Liver (tissue), 9 donors: ENCODE data around the gene NOL4L. TPM values are rescaled to one million over a fixed set of nuclear protein-coding genes. Genes with fewer than 3 reads are reported as not detected.

Experiments
- DNase-seq: peaks from one replicate; pipeline ENCODE4 v3.0.0-alpha.2; 2017; ENCODE audit warnings: low spot score
- H3K27ac ChIP-seq, 2 donors: one replicate each; pipeline ENCODE4 v1.7.0; 2013; ENCODE audit warnings: inconsistent platforms in 2 of 2, low read length in 2 of 2, control low read depth in 1 of 2, low read depth in 1 of 2, mild to moderate bottlenecking in 1 of 2
- H3K27me3 ChIP-seq, 4 donors: one replicate each; pipeline versions ENCODE4 v1.6.1 to v1.7.0; 2013; ENCODE audit warnings: low read length in 3 of 4, inconsistent platforms in 1 of 4, mild to moderate bottlenecking in 1 of 4, moderate library complexity in 1 of 4; ENCODE audit not compliant: control insufficient read depth in 4 of 4, insufficient read depth in 4 of 4
- H3K36me3 ChIP-seq, 4 donors: one replicate each; pipeline versions ENCODE4 v1.6.1 to v1.7.0; 2013; ENCODE audit warnings: low read length in 3 of 4, mild to moderate bottlenecking in 3 of 4, low read depth in 1 of 4, moderate library complexity in 1 of 4; ENCODE audit not compliant: control insufficient read depth in 4 of 4, insufficient read depth in 3 of 4
- H3K4me1 ChIP-seq, 4 donors: one replicate each; pipeline versions ENCODE4 v1.6.1 to v1.7.0; 2013; ENCODE audit warnings: low read length in 3 of 4, mild to moderate bottlenecking in 3 of 4, moderate library complexity in 1 of 4; ENCODE audit not compliant: control insufficient read depth in 4 of 4, insufficient read depth in 4 of 4
- H3K4me3 ChIP-seq, 3 donors: one replicate each; pipeline versions ENCODE4 v1.6.1 to v1.7.0; 2013; ENCODE audit warnings: low read length in 3 of 3, control low read depth in 1 of 3, low read depth in 1 of 3, mild to moderate bottlenecking in 1 of 3
- H3K9ac ChIP-seq, 2 donors: one replicate each; pipeline ENCODE4 v1.7.0; 2013; ENCODE audit warnings: low read length in 2 of 2, mild to moderate bottlenecking in 2 of 2, moderate library complexity in 2 of 2, control low read depth in 1 of 2, low read depth in 1 of 2
- H3K9me3 ChIP-seq, 4 donors: one replicate each; pipeline versions ENCODE4 v1.6.1 to v1.7.0; 2013; ENCODE audit warnings: low read length in 3 of 4; ENCODE audit not compliant: control insufficient read depth in 4 of 4
- EGR1 ChIP-seq, 2 donors: IDR thresholded peaks; 2 replicates each; pipeline ENCODE4 v1.6.1; 2016 to 2018; ENCODE audit warnings: antibody characterized with exemption in 2 of 2, low read depth in 2 of 2
- FOXA1 ChIP-seq: IDR thresholded peaks from 2 replicates; pipeline ENCODE4 v1.6.1; 2016; ENCODE audit warnings: antibody characterized with exemption
- FOXA2 ChIP-seq: IDR thresholded peaks from 2 replicates; pipeline ENCODE4 v1.6.1; 2016; ENCODE audit warnings: antibody characterized with exemption
- GABPA ChIP-seq, 2 donors: IDR thresholded peaks in 1 of 2; conservative IDR thresholded peaks in 1 of 2; 2 replicates each; pipeline ENCODE4 v1.6.1; 2016; ENCODE audit warnings: antibody characterized with exemption in 2 of 2, mild to moderate bottlenecking in 1 of 2, moderate library complexity in 1 of 2
- HNF4A ChIP-seq, 2 donors: conservative IDR thresholded peaks; 2 replicates each; pipeline ENCODE4 v1.6.1; 2016; ENCODE audit warnings: antibody characterized with exemption in 2 of 2, mild to moderate bottlenecking in 2 of 2
- HNF4G ChIP-seq: IDR thresholded peaks from 2 replicates; pipeline ENCODE4 v1.6.1; 2016; ENCODE audit warnings: antibody characterized with exemption
- JUND ChIP-seq, 2 donors: IDR thresholded peaks; 2 replicates each; pipeline ENCODE4 v1.6.1; 2016; ENCODE audit warnings: antibody characterized with exemption in 2 of 2
- NR2F2 ChIP-seq: IDR thresholded peaks from 2 replicates; pipeline ENCODE4 v1.6.1; 2016; ENCODE audit warnings: antibody characterized with exemption
- RAD21 ChIP-seq, 2 donors: IDR thresholded peaks; 2 replicates each; pipeline ENCODE4 v1.6.1; 2016; ENCODE audit warnings: antibody characterized with exemption in 2 of 2, mild to moderate bottlenecking in 2 of 2
- REST ChIP-seq: IDR thresholded peaks from 2 replicates; pipeline ENCODE4 v1.6.1; 2016; ENCODE audit warnings: antibody characterized with exemption, mild to moderate bottlenecking
- RXRA ChIP-seq, 2 donors: IDR thresholded peaks; 2 replicates each; pipeline ENCODE4 v1.6.1; 2017 to 2018; ENCODE audit warnings: antibody characterized with exemption in 2 of 2, mild to moderate bottlenecking in 1 of 2
- SP1 ChIP-seq: IDR thresholded peaks from 2 replicates; pipeline ENCODE4 v1.6.1; 2018; ENCODE audit warnings: antibody characterized with exemption, mild to moderate bottlenecking
- TAF1 ChIP-seq: conservative IDR thresholded peaks from 2 replicates; pipeline ENCODE4 v1.6.1; 2016; ENCODE audit warnings: antibody characterized with exemption, mild to moderate bottlenecking
- YY1 ChIP-seq: IDR thresholded peaks from 2 replicates; pipeline ENCODE4 v1.6.1; 2016; ENCODE audit warnings: antibody characterized with exemption, mild to moderate bottlenecking
- WGBS: extraction: QIAGEN DNeasy Blood & Tissue Kit; methylation state at CpG from one replicate; pipeline ENCODE4 v1.1.7; 2013; 5-methylcytosine and 5-hydroxymethylcytosine counted together
- polyA plus RNA-seq, 2 donors: library from polyadenylated mRNA; stranded (reverse) in 1 of 2; unstranded in 1 of 2; fragments of 200-250 nt in 1 of 2; fragments of >200 nt in 1 of 2; fragmentation: Nextera tagmentation in 1 of 2; extraction: Ambion mirVana in 1 of 2; gene quantifications; one replicate each; pipeline versions ENCODE4 v1.2.1 to v1.2.3, GENCODE V29; 2013 to 2015
- total RNA-seq, 2 donors: library from RNA; depleted of rRNA; stranded (reverse); fragments of >200 nt; gene quantifications; one replicate each; pipeline ENCODE4 v1.2.3, GENCODE V29; 2014
- TF ChIP-seq, protein P1 (sequence below): IDR thresholded peaks from 2 replicates; pipeline ENCODE4 v1.6.1; 2016; ENCODE audit warnings: antibody characterized with exemption
- TF ChIP-seq, protein P2 (sequence below): IDR thresholded peaks from 2 replicates; pipeline ENCODE4 v1.6.1; 2016; ENCODE audit warnings: antibody characterized with exemption
- TF ChIP-seq, protein P3 (sequence below): IDR thresholded peaks from 2 replicates; pipeline ENCODE4 v1.6.1; 2016; ENCODE audit warnings: antibody characterized with exemption
- TF ChIP-seq, protein P4 (sequence below): fragments of 150-350 bp; IDR thresholded peaks from 2 replicates; pipeline ENCODE4 v1.5.1; 2017; ENCODE audit warnings: improper control_type of control experiment, low read depth, low read length; ENCODE audit not compliant: missing input control
- donor health status: healthy.
- donor health status: healthy.
- donor health status: healthy.
- donor health status: healthy.
- donor health status: healthy.

The NOL4L gene
- total and polyA plus RNA-seq, 4 donors: 2.2 to 6.8 (median 4.3) TPM

DNA sequence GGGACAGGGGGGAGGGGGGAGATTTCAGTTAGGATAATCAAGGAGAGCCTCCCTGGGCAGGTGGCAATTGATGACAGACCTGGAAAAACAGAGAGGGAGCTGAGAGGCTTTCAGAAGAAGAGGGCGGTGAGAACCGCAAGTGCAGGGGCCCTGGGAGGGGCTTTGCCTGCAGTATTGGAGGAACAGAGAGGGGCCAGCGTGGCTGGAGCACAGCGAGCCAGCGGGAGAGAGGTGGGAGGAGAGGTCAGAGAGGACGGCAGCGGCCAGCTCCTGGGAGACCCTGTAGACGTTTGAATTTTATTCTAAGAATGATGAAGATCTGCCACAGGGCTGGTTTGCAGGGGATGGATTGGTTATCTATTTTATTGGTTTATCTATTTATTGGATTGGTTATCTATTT lies 34.5 kb upstream of the NOL4L start:
- H3K9me3 ChIP-seq: no peaks in the 10 kb centered on the region

More for the DNA sequence above, 34.5 kb upstream of the NOL4L start:
- TF ChIP-seq, protein P1, sequence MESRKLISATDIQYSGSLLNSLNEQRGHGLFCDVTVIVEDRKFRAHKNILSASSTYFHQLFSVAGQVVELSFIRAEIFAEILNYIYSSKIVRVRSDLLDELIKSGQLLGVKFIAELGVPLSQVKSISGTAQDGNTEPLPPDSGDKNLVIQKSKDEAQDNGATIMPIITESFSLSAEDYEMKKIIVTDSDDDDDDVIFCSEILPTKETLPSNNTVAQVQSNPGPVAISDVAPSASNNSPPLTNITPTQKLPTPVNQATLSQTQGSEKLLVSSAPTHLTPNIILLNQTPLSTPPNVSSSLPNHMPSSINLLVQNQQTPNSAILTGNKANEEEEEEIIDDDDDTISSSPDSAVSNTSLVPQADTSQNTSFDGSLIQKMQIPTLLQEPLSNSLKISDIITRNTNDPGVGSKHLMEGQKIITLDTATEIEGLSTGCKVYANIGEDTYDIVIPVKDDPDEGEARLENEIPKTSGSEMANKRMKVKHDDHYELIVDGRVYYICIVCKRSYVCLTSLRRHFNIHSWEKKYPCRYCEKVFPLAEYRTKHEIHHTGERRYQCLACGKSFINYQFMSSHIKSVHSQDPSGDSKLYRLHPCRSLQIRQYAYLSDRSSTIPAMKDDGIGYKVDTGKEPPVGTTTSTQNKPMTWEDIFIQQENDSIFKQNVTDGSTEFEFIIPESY: no peak
- TF ChIP-seq HNF4A (conservative IDR thresholded peaks at IDR 0.05) (no peak), EGR1 (IDR thresholded peaks at IDR 0.05; ENCODE audit: low read depth in 2 of 2) (no peak), RAD21 (IDR thresholded peaks at IDR 0.05) (no peak), GABPA (IDR thresholded peaks at IDR 0.05 in 1 of 2, conservative IDR thresholded peaks at IDR 0.05 in 1 of 2) (no peak), JUND (IDR thresholded peaks at IDR 0.05) (no peak), YY1 (no peak), SP1 (no peak), REST (no peak), TAF1 (no peak), HNF4G (no peak), NR2F2 (no peak), FOXA1 (no peak), FOXA2 (no peak), RXRA (IDR thresholded peaks at IDR 0.05) (no peak)
- TF ChIP-seq, protein P2, sequence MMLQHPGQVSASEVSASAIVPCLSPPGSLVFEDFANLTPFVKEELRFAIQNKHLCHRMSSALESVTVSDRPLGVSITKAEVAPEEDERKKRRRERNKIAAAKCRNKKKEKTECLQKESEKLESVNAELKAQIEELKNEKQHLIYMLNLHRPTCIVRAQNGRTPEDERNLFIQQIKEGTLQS: no peak
- TF ChIP-seq, protein P3, sequence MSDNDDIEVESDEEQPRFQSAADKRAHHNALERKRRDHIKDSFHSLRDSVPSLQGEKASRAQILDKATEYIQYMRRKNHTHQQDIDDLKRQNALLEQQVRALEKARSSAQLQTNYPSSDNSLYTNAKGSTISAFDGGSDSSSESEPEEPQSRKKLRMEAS: no peak
- TF ChIP-seq, protein P4, sequence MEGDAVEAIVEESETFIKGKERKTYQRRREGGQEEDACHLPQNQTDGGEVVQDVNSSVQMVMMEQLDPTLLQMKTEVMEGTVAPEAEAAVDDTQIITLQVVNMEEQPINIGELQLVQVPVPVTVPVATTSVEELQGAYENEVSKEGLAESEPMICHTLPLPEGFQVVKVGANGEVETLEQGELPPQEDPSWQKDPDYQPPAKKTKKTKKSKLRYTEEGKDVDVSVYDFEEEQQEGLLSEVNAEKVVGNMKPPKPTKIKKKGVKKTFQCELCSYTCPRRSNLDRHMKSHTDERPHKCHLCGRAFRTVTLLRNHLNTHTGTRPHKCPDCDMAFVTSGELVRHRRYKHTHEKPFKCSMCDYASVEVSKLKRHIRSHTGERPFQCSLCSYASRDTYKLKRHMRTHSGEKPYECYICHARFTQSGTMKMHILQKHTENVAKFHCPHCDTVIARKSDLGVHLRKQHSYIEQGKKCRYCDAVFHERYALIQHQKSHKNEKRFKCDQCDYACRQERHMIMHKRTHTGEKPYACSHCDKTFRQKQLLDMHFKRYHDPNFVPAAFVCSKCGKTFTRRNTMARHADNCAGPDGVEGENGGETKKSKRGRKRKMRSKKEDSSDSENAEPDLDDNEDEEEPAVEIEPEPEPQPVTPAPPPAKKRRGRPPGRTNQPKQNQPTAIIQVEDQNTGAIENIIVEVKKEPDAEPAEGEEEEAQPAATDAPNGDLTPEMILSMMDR: no peak
- Histone ChIP-seq H3K4me1 (no peaks in the 10 kb centered on the region), H3K27ac (no peak overlapping the region), H3K36me3 (no peaks in the 10 kb centered on the region), H3K27me3 (no peaks in the 10 kb centered on the region), H3K9ac (no peak overlapping the region), H3K4me3 (no peak overlapping the region)
- no peak for DNase-seq
- WGBS: 43% methylated on average over 8 of the region's 8 CpGs
